Activated CD4-positive, alpha-beta T cell treated with anti-CD3 and anti-CD28 coated beads, Interleukin-2, amount 10 ng/mL, durations not matched to agents 24 days and 14 days (primary cell): Measurements from ENCODE around the gene EFEMP2. TPM values are rescaled to one million over a fixed set of nuclear protein-coding genes. Genes with fewer than 3 reads are reported as not detected.

Experiments
- total RNA-seq: library from RNA; stranded (reverse); gene quantifications from 2 replicates; pipeline ENCODE4 v1.2.3, GENCODE V29; 2022

EFEMP2 gene
- total RNA-seq, 1 donor from 2014 or later: 9.1 TPM

Other genes with a start within 250 kb of the EFEMP2 start
- gene SIPA1, start 234.7 kb downstream of the EFEMP2 start, total RNA-seq: 118 and 125 TPM in 2 replicates
- 95.7 and 98.2 TPM in 2 replicates for gene RELA, start 209.9 kb downstream of the EFEMP2 start, total RNA-seq
- gene KAT5, start 160.5 kb downstream of the EFEMP2 start, total RNA-seq: 71.6 and 72.3 TPM in 2 replicates
- gene RNASEH2C, start 152.0 kb downstream of the EFEMP2 start, total RNA-seq: 86.4 and 100.0 TPM in 2 replicates
- 20.1 and 21.1 TPM in 2 replicates for gene AP5B1, start 91.8 kb downstream of the EFEMP2 start, total RNA-seq
- gene OVOL1, start 85.7 kb downstream of the EFEMP2 start, total RNA-seq: 0.07 TPM in 1 of 2 replicates, not detected in the other
- gene SNX32, start 38.8 kb downstream of the EFEMP2 start, total RNA-seq: 1.2 and 2.1 TPM in 2 replicates
- gene CFL1, start 14.6 kb downstream of the EFEMP2 start, total RNA-seq: 1,047 and 1,065 TPM in 2 replicates
- gene MUS81, start 12.4 kb downstream of the EFEMP2 start, total RNA-seq: 77.4 and 80.5 TPM in 2 replicates
- gene CTSW, start 7.0 kb upstream of the EFEMP2 start, total RNA-seq: 4.9 and 7.5 TPM in 2 replicates
- gene FIBP, start 15.7 kb upstream of the EFEMP2 start, total RNA-seq: 91.0 and 95.7 TPM in 2 replicates
- 62.2 and 62.5 TPM in 2 replicates for gene CCDC85B, start 17.9 kb upstream of the EFEMP2 start, total RNA-seq
- gene FOSL1, start 27.6 kb upstream of the EFEMP2 start, total RNA-seq: 32.1 and 32.9 TPM in 2 replicates
- 20.9 and 21.1 TPM in 2 replicates for gene C11orf68, start 46.3 kb upstream of the EFEMP2 start, total RNA-seq
- gene DRAP1, start 46.6 kb upstream of the EFEMP2 start, total RNA-seq: 113 and 117 TPM in 2 replicates
- not detected in 2 replicates for gene TSGA10IP, start 72.7 kb upstream of the EFEMP2 start, total RNA-seq
- gene SART1, start 88.9 kb upstream of the EFEMP2 start, total RNA-seq: 99.1 and 104 TPM in 2 replicates
- 64.9 and 75.9 TPM in 2 replicates for gene EIF1AD, start 129.4 kb upstream of the EFEMP2 start, total RNA-seq
- gene BANF1, start 129.7 kb upstream of the EFEMP2 start, total RNA-seq: 291 and 298 TPM in 2 replicates
- gene CST6, start 139.2 kb upstream of the EFEMP2 start, total RNA-seq: 0.45 and 1.5 TPM in 2 replicates
- 0.28 and 0.30 TPM in 2 replicates for gene CATSPER1, start 153.7 kb upstream of the EFEMP2 start, total RNA-seq
- not detected in 2 replicates for gene GAL3ST3, start 176.4 kb upstream of the EFEMP2 start, total RNA-seq
- 283 and 284 TPM in 2 replicates for gene SF3B2, start 179.6 kb upstream of the EFEMP2 start, total RNA-seq
- gene PACS1, start 197.5 kb upstream of the EFEMP2 start, total RNA-seq: 90.9 and 96.7 TPM in 2 replicates